Tibial nerve (tissue), 4 donors: ENCODE data around the gene SYNPO2. TPM values are rescaled to one million over a fixed set of nuclear protein-coding genes. Genes with fewer than 3 reads are reported as not detected.

Experiments used
- DNase-seq, 2 donors: peaks; one replicate each; pipeline ENCODE4 v3.0.0-alpha.2; 2019; ENCODE audit warnings: low spot score in 2 of 2
- H3K27ac ChIP-seq, 4 donors: fragments of 200-600 bp; sonication (generic) in 3 of 4; one replicate each; pipeline ENCODE4 v1.5.1; 2017 to 2019; ENCODE audit warnings: mild to moderate bottlenecking in 1 of 4
- H3K27me3 ChIP-seq, 2 donors: fragments of 200-600 bp; sonication (generic) in 1 of 2; one replicate each; pipeline versions ENCODE4 v1.5.1 to v1.6.0; 2017 to 2019
- H3K36me3 ChIP-seq, 3 donors: fragments of 200-600 bp; sonication (generic); one replicate each; pipeline ENCODE4 v1.5.1; 2018 to 2019
- H3K4me1 ChIP-seq, 4 donors: fragments of 200-600 bp; sonication (generic) in 3 of 4; one replicate each; pipeline ENCODE4 v1.5.1; 2017 to 2019
- H3K4me3 ChIP-seq, 4 donors: fragments of 200-600 bp; sonication (generic) in 3 of 4; one replicate each; pipeline ENCODE4 v1.5.1; 2017 to 2019; ENCODE audit warnings: mild to moderate bottlenecking in 1 of 4, moderate library complexity in 1 of 4
- H3K9me3 ChIP-seq, 4 donors: fragments of 200-600 bp; sonication (generic) in 3 of 4; one replicate each; pipeline ENCODE4 v1.5.1; 2017 to 2019
- CTCF ChIP-seq, 5 experiments: fragments of 200-600 bp in 3 of 5; fragments of 450-650 bp in 2 of 5; sonication (generic) in 3 of 5; IDR thresholded peaks; one replicate each; pipeline ENCODE4 v1.5.1; 2016 to 2019; ENCODE audit warnings: antibody characterized with exemption in 5 of 5, mild to moderate bottlenecking in 3 of 5, moderate library complexity in 2 of 5
- EP300 ChIP-seq, 2 donors: sonication (generic); formaldehyde crosslinking; IDR thresholded peaks; one replicate each; pipeline ENCODE4 v1.6.1; 2017; ENCODE audit warnings: antibody characterized with exemption in 2 of 2, mild to moderate bottlenecking in 1 of 2
- POLR2A ChIP-seq, 2 donors: fragments of 450-650 bp; IDR thresholded peaks; one replicate each; pipeline ENCODE4 v1.6.1; 2017; ENCODE audit warnings: antibody characterized with exemption in 2 of 2, mild to moderate bottlenecking in 2 of 2, moderate library complexity in 2 of 2
- WGBS, 2 donors: methylation state at CpG; one replicate each; pipeline ENCODE4 v1.1.5; 2018; 5-methylcytosine and 5-hydroxymethylcytosine counted together
- total RNA-seq, 4 donors: library from RNA; depleted of rRNA; stranded (reverse); fragments of >200 nt; gene quantifications; one replicate each; pipeline ENCODE4 v1.1.0, GENCODE V29; 2016

The SYNPO2 gene
- total RNA-seq, 4 donors from 2014 or later, result 118 to 177 (median 138) TPM

DNA sequence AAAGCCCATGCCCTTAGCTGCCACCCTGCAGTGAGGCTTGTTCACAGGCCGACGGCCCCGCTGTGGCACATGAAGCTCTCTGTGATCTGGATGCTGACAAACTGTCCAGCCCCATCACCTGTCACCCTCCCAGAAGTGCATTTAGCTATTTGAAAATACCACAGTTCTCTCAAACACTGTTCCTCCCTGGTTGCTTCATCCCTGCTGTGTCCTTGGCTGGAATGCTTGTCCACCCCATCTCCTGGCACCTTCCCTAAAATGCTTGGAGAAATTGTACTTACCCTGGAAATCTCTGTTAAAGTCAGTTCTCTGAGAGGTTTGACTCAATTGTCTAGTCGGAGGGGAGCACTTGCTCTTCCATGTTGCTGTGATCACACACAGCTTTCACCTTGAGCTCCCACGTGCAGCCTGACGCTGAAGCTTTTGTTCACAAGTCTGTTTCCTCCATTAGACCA lies 10.1 kb downstream of the SYNPO2 start:
- H3K4me3 ChIP-seq, result no peak overlapping the region
- TF ChIP-seq EP300 (IDR thresholded peaks at IDR 0.05), result peak in 1 of 2 donors; percentile 54
- no peak for TF ChIP-seq POLR2A (IDR thresholded peaks at IDR 0.05)
- no peak for TF ChIP-seq CTCF (IDR thresholded peaks at IDR 0.05)
- peak in 1 of 2 donors; percentile 64 for DNase-seq
- H3K27ac ChIP-seq, result peak overlapping the region in 2 of 4 donors; percentile 51 to 75
- 65 to 83% methylated on average over 6 of the region's 6 CpGs for WGBS, 2 donors
- H3K36me3 ChIP-seq, result no peaks in the 10 kb centered on the region
- no peaks in the 10 kb centered on the region for H3K9me3 ChIP-seq
- H3K4me1 ChIP-seq, result peaks cover 0 to 31% (median 0%) of the 10 kb centered on the region in 4 donors
- H3K27me3 ChIP-seq, result no peaks in the 10 kb centered on the region

DNA sequence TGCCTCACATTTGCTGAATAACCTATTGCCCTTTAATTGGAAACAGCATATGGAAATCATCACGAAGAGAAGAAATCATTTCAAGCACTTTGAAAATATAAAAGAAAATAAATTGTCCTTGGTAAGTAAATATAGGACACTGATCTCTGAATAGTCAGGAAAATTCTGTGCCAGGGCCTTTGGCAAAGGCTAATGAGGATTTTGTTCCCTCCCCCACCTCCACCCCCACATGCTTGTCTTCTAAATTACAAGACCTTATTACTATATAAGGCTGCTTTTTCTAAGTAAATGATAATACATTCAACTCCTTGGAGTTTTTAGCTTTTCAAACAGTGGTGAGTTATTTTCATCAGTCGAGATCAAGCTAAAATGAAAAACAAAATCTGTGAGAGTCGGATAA lies 15.8 kb downstream of the SYNPO2 start:
- no peak for TF ChIP-seq POLR2A (IDR thresholded peaks at IDR 0.05)
- TF ChIP-seq EP300 (IDR thresholded peaks at IDR 0.05), result no peak
- Histone ChIP-seq H3K4me1 (peaks cover 0 to 37% (median 4%) of the 10 kb centered on the region in 4 donors), H3K9me3 (no peaks in the 10 kb centered on the region), H3K36me3 (no peaks in the 10 kb centered on the region), H3K4me3 (no peak overlapping the region), H3K27ac (peak overlapping the region in 3 of 4 donors; percentile 36 to 82 (median 73)), H3K27me3 (no peaks in the 10 kb centered on the region)
- no peak for DNase-seq
- 35 to 38% methylated on average over 3 of the region's 3 CpGs for WGBS, 2 donors

DNA sequence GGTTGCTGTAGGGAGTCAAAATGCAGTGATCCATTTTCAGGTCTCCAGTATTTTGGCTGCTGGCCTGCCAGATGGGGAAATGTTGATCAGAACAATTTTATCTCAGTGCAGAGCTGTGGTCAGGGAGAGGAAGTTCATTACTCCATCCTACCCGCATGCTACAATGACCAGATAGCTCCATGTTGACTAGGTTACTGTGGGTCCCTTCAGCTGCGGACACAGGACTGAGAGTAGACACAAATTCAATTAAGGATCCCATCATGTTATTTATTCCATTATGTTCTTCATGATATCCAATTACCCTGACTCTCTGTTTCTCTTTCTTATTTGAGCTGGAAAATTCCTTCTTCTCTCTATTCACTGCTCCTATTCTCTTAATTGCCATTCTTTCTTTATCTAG lies 16.3 kb downstream of the SYNPO2 start:
- TF ChIP-seq POLR2A (IDR thresholded peaks at IDR 0.05) (no peak), EP300 (IDR thresholded peaks at IDR 0.05) (peak in 1 of 2 donors; percentile 5)
- peaks cover 0 to 39% (median 4%) of the 10 kb centered on the region in 4 donors for H3K4me1 ChIP-seq
- WGBS, 2 donors, result 52 to 69% methylated on average over 2 of the region's 2 CpGs

GRCh38 chr4:118905566-118905965 lies 16.9 kb downstream of the SYNPO2 start:
- WGBS, 2 donors, result 51 to 65% methylated on average over 4 of the region's 4 CpGs
- TF ChIP-seq POLR2A (IDR thresholded peaks at IDR 0.05) (no peak), EP300 (IDR thresholded peaks at IDR 0.05) (no peak)
- no peaks in the 10 kb centered on the region for H3K36me3 ChIP-seq
- H3K4me1 ChIP-seq, result peaks cover 0 to 45% (median 6%) of the 10 kb centered on the region in 4 donors
- no peak for DNase-seq
- no peaks in the 10 kb centered on the region for H3K9me3 ChIP-seq
- H3K27ac ChIP-seq, result peak overlapping the region in 2 of 4 donors; percentile 73 to 82
- no peaks in the 10 kb centered on the region for H3K27me3 ChIP-seq
- no peak overlapping the region for H3K4me3 ChIP-seq

More for the DNA sequence above, 16.3 kb downstream of the SYNPO2 start:
- Histone ChIP-seq H3K27me3 (no peaks in the 10 kb centered on the region), H3K4me3 (no peak overlapping the region), H3K36me3 (no peaks in the 10 kb centered on the region), H3K27ac (peak overlapping the region in 3 of 4 donors; percentile 36 to 82 (median 73)), H3K9me3 (no peaks in the 10 kb centered on the region)
- no peak for DNase-seq

- Histone ChIP-seq H3K9me3 (no peaks in the 10 kb centered on the region), H3K27me3 (no peaks in the 10 kb centered on the region), H3K36me3 (no peaks in the 10 kb centered on the region), H3K4me3 (no peak overlapping the region), H3K4me1 (peaks cover 0 to 36% (median 4%) of the 10 kb centered on the region in 4 donors), H3K27ac (no peak overlapping the region)
- no peak for DNase-seq
- 67 to 79% methylated on average over 8 of the region's 8 CpGs for WGBS, 2 donors
- TF ChIP-seq EP300 (IDR thresholded peaks at IDR 0.05) (no peak), CTCF (IDR thresholded peaks at IDR 0.05) (no peak), POLR2A (IDR thresholded peaks at IDR 0.05) (no peak)
These were observed 20.7 kb downstream of the SYNPO2 start for GRCh38 chr4:118909173-118909956.

GRCh38 chr4:118910221-118910620 lies 21.6 kb downstream of the SYNPO2 start:
- no peak for DNase-seq
- no peaks in the 10 kb centered on the region for H3K36me3 ChIP-seq
- H3K27me3 ChIP-seq, result no peaks in the 10 kb centered on the region
- H3K4me1 ChIP-seq, result peaks cover 0 to 27% (median 4%) of the 10 kb centered on the region in 4 donors
- no peaks in the 10 kb centered on the region for H3K9me3 ChIP-seq
- WGBS, 2 donors, result 68 to 72% methylated on average over 3 of the region's 3 CpGs
- TF ChIP-seq EP300 (IDR thresholded peaks at IDR 0.05) (no peak), POLR2A (IDR thresholded peaks at IDR 0.05) (no peak)
- H3K4me3 ChIP-seq, result no peak overlapping the region
- no peak overlapping the region for H3K27ac ChIP-seq

DNA sequence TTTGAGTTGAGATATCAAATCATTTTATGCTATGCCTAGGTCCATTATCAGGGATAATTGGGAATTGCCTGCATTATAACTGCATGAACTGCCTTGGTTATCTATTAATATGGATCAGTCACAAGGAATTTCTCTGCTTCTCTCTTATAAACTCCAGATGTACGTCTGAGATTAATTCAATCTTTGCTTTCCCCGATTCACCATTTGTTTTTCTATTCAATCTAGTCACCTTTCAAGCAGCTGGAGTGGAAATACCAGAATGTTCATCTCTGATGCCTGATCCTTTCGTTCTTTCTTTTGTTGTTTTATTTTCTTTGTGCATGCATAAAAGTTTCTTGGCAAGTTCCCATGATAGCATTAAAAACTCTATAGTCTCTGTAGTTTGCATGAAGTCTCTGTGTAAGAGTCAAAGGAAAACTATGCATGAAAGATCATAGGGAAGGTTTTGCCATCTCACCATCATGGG lies 22.6 kb downstream of the SYNPO2 start:
- WGBS, 2 donors, result 38 to 41% methylated on average over 3 of the region's 3 CpGs
- H3K4me1 ChIP-seq, result peaks cover 0 to 20% (median 2%) of the 10 kb centered on the region in 4 donors
- H3K4me3 ChIP-seq, result no peak overlapping the region
- TF ChIP-seq POLR2A (IDR thresholded peaks at IDR 0.05) (no peak), CTCF (IDR thresholded peaks at IDR 0.05) (no peak), EP300 (IDR thresholded peaks at IDR 0.05) (no peak)
- H3K9me3 ChIP-seq, result no peaks in the 10 kb centered on the region
- H3K27me3 ChIP-seq, result no peaks in the 10 kb centered on the region
- H3K36me3 ChIP-seq, result no peaks in the 10 kb centered on the region
- DNase-seq, result no peak
- H3K27ac ChIP-seq, result no peak overlapping the region
